ENCODE results near the gene LRSAM1. TPM values are rescaled to one million over a fixed set of nuclear protein-coding genes. Genes with fewer than 3 reads are reported as not detected.
"Not testable (repeated sequence)": the region's sequence is repeated elsewhere in the genome, so short reads cannot be mapped to it uniquely, and the experiment has no call there.

LRSAM1 gene
- total RNA-seq, 1 donor, result 12.3 TPM

DNA sequence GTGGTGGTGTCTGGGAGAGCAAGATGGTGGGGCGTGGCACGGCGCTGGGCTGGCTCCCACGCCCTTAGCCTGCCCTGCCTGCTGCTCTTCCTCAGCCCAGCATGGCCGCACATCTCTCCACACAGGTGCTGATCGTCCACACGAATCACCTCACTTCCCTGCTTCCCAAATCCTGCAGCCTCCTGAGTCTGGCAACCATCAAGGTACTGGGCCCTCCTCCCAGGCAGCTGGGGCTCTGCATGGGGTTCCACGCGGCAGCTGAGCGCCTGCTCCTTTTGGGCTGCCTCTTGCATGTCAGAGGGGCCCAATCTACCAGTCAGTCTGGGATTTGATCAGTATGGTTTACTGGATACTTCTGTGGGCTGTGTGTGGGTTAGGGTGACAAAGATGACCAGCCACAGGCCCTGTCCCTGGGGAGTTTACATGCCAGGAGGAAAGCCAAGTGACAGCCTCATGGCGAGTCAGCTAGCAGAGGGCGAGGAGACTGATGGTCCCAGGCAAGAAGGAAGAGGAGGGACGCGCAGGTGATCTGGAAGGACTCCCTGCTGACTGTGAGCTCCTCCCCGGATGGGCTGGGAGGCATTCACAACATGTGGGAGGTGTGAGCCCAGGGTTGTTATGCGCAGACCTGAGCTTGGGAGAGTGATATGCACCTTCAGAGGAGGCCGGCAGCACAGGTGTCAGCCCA, 6.0 kb downstream of the LRSAM1 start:
- no peak overlapping the region for H3K4me2 ChIP-seq (ENCODE audit: insufficient read depth, low read length)
- H2AFZ ChIP-seq (ENCODE audit: low read length), result no peak overlapping the region
- DNase-seq (ENCODE audit: insufficient read length, low spot score, missing footprints), result peak; percentile 32
- TF ChIP-seq, protein P1, sequence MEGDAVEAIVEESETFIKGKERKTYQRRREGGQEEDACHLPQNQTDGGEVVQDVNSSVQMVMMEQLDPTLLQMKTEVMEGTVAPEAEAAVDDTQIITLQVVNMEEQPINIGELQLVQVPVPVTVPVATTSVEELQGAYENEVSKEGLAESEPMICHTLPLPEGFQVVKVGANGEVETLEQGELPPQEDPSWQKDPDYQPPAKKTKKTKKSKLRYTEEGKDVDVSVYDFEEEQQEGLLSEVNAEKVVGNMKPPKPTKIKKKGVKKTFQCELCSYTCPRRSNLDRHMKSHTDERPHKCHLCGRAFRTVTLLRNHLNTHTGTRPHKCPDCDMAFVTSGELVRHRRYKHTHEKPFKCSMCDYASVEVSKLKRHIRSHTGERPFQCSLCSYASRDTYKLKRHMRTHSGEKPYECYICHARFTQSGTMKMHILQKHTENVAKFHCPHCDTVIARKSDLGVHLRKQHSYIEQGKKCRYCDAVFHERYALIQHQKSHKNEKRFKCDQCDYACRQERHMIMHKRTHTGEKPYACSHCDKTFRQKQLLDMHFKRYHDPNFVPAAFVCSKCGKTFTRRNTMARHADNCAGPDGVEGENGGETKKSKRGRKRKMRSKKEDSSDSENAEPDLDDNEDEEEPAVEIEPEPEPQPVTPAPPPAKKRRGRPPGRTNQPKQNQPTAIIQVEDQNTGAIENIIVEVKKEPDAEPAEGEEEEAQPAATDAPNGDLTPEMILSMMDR (IDR thresholded peaks at IDR 0.05; ENCODE audit: extremely low read depth, low read depth, low read length), result no peak
- no peak overlapping the region for H3K4me3 ChIP-seq (ENCODE audit: insufficient read depth, low read length)
- H3K27ac ChIP-seq (ENCODE audit: low read depth, low read length), result no peak overlapping the region
- no peaks in the 10 kb centered on the region for H3K27me3 ChIP-seq (ENCODE audit: insufficient read depth, low read length)
- H4K20me1 ChIP-seq (ENCODE audit: insufficient read depth, low read length), result no peaks in the 10 kb centered on the region
- peaks cover 42% of the 10 kb centered on the region for H3K36me3 ChIP-seq (ENCODE audit: insufficient read depth, low read length)
- peaks cover 5% of the 10 kb centered on the region for H3K79me2 ChIP-seq (ENCODE audit: insufficient read depth, low read length)
- H3K9me3 ChIP-seq (ENCODE audit: low read depth, low read length), result no peaks in the 10 kb centered on the region
- H3K4me1 ChIP-seq (ENCODE audit: insufficient read depth, low read length), result peaks cover 5% of the 10 kb centered on the region

DNA sequence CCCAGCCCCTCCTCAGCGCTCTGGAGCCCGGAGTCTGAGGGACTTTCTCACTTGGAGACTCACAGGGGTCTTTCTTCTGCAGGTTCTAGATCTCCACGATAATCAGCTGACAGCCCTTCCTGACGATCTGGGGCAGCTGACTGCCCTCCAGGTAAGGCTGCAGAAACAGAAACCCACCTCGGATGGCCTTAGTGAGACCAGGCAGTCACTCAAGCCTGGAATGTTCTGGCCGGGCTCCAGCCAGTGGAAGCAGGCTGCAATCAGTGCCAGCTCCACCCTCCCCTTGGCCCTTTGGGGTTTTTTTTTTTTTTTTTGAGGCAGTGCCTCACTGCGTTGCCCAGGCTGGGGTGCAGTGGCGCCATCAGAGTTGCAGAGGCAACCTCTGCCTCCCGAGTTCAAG, 7.6 kb downstream of the LRSAM1 start:
- Histone ChIP-seq H3K9me3 (ENCODE audit: low read depth, low read length) (no peaks in the 10 kb centered on the region), H3K27me3 (ENCODE audit: insufficient read depth, low read length) (no peaks in the 10 kb centered on the region), H3K27ac (ENCODE audit: low read depth, low read length) (no peak overlapping the region), H3K4me2 (ENCODE audit: insufficient read depth, low read length) (no peak overlapping the region), H3K36me3 (ENCODE audit: insufficient read depth, low read length) (peaks cover 50% of the 10 kb centered on the region), H3K4me3 (ENCODE audit: insufficient read depth, low read length) (no peak overlapping the region), H2AFZ (ENCODE audit: low read length) (no peak overlapping the region), H3K4me1 (ENCODE audit: insufficient read depth, low read length) (no peaks in the 10 kb centered on the region), H3K79me2 (ENCODE audit: insufficient read depth, low read length) (no peaks in the 10 kb centered on the region), H4K20me1 (ENCODE audit: insufficient read depth, low read length) (no peaks in the 10 kb centered on the region)
- TF ChIP-seq, protein P1 (IDR thresholded peaks at IDR 0.05; ENCODE audit: extremely low read depth, low read depth, low read length), result no peak
- peak; percentile 45 for DNase-seq (ENCODE audit: insufficient read length, low spot score, missing footprints)

DNA sequence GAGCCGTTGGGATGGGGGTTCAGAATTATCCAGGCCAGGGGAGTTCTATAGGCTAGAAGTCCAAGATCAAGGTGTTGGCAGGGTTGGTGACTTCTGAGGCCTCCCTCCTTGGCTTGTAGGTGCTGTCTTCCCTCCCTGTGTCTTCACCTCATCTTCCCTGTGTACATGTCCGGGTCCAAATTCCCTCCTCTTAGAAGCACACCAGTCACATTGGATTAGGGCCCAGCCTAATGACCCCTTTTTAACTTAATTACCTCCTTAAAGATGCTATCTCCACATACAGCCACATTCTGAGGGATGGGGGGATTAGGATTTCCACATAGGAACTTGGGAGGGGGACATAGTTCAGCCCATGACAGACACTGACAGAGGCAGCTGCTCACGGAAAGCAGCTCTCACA, 12.1 kb downstream of the LRSAM1 start:
- DNase-seq (ENCODE audit: insufficient read length, low spot score, missing footprints), result peak; percentile 65
- no peaks in the 10 kb centered on the region for H4K20me1 ChIP-seq (ENCODE audit: insufficient read depth, low read length)
- H3K4me1 ChIP-seq (ENCODE audit: insufficient read depth, low read length), result no peaks in the 10 kb centered on the region
- no peaks in the 10 kb centered on the region for H3K9me3 ChIP-seq (ENCODE audit: low read depth, low read length)
- H3K4me3 ChIP-seq (ENCODE audit: insufficient read depth, low read length), result no peak overlapping the region
- H3K36me3 ChIP-seq (ENCODE audit: insufficient read depth, low read length), result peaks cover 54% of the 10 kb centered on the region
- H3K4me2 ChIP-seq (ENCODE audit: insufficient read depth, low read length), result peak overlapping the region; percentile 6
- no peak overlapping the region for H3K27ac ChIP-seq (ENCODE audit: low read depth, low read length)
- no peaks in the 10 kb centered on the region for H3K79me2 ChIP-seq (ENCODE audit: insufficient read depth, low read length)
- H2AFZ ChIP-seq (ENCODE audit: low read length), result no peak overlapping the region
- H3K27me3 ChIP-seq (ENCODE audit: insufficient read depth, low read length), result no peaks in the 10 kb centered on the region
- TF ChIP-seq, protein P1 (IDR thresholded peaks at IDR 0.05; ENCODE audit: extremely low read depth, low read depth, low read length), result no peak

DNA sequence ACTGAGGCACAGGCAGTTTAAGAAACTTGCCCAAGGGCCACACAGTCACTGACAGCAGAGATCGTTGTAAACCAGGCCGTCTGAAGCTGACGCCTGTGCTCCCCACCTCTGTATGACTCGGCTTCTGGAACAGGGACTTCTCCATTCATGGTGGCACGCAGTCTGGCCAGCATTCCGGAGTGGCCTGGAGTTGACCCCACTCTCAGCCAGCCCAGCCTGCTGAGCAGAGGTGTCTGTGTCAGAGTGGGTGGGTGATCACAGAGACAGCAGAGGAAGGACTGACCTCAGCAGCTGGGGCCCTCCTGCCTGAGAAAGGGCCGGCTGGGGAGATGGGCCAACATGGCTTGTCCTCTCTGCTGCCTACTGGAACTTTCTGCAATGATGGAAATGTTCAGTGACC, 12.6 kb downstream of the LRSAM1 start:
- TF ChIP-seq, protein P1 (IDR thresholded peaks at IDR 0.05; ENCODE audit: extremely low read depth, low read depth, low read length), result no peak
- DNase-seq (ENCODE audit: insufficient read length, low spot score, missing footprints), result peak; percentile 92
- Histone ChIP-seq H3K79me2 (ENCODE audit: insufficient read depth, low read length) (no peaks in the 10 kb centered on the region), H3K27ac (ENCODE audit: low read depth, low read length) (no peak overlapping the region), H4K20me1 (ENCODE audit: insufficient read depth, low read length) (no peaks in the 10 kb centered on the region), H2AFZ (ENCODE audit: low read length) (no peak overlapping the region), H3K4me2 (ENCODE audit: insufficient read depth, low read length) (peak overlapping the region; percentile 6), H3K4me3 (ENCODE audit: insufficient read depth, low read length) (no peak overlapping the region), H3K36me3 (ENCODE audit: insufficient read depth, low read length) (peaks cover 51% of the 10 kb centered on the region), H3K9me3 (ENCODE audit: low read depth, low read length) (no peaks in the 10 kb centered on the region), H3K4me1 (ENCODE audit: insufficient read depth, low read length) (no peaks in the 10 kb centered on the region), H3K27me3 (ENCODE audit: insufficient read depth, low read length) (no peaks in the 10 kb centered on the region)

DNA sequence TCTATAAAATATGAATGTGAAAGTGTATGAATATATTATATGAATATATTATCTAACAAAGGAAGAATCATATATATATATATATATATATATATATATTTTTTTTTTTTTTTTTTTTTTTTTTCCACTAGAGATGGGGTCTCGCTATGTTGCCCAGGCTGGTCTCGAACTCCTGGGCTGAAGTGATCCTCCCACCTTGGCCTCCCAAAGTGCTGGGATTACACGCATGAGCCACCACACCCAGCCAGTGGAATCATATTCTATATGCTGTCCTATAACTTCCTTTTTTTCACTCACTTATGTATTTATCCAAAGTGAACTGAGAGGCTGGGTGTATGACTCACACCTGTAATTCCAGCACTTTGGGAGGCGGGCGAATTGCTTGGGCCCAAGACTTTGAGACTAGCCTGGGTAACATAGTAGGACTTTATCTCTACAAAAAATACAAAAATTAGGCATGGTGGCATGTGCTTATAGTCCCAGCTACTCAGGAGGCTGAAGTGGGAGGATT, 15.2 kb downstream of the LRSAM1 start:
- not testable (repeated sequence) for H3K4me3 ChIP-seq (ENCODE audit: insufficient read depth, low read length); H3K4me1 ChIP-seq (ENCODE audit: insufficient read depth, low read length); H3K79me2 ChIP-seq (ENCODE audit: insufficient read depth, low read length); H3K27me3 ChIP-seq (ENCODE audit: insufficient read depth, low read length); H3K27ac ChIP-seq (ENCODE audit: low read depth, low read length); H3K9me3 ChIP-seq (ENCODE audit: low read depth, low read length); H3K4me2 ChIP-seq (ENCODE audit: insufficient read depth, low read length); H2AFZ ChIP-seq (ENCODE audit: low read length); H4K20me1 ChIP-seq (ENCODE audit: insufficient read depth, low read length)
- H3K36me3 ChIP-seq (ENCODE audit: insufficient read depth, low read length), result peaks cover 30% of the 10 kb centered on the region
- DNase-seq (ENCODE audit: insufficient read length, low spot score, missing footprints), result peak; percentile 14

Measured in osteoblast (primary cell).